HFFc6 (cell line): ENCODE results near the gene CRYBB3. TPM values are rescaled to one million over a fixed set of nuclear protein-coding genes. Genes with fewer than 3 reads are reported as not detected.
"Not testable (repeated sequence)": the region's sequence is repeated elsewhere in the genome, so short reads cannot be mapped to it uniquely, and the experiment has no call there.

ENCODE experiments used
- DNase-seq: peaks from one replicate; pipeline ENCODE4 v3.0.0-alpha.2; 2018
- H3K27ac Mint-ChIP-seq: 2 replicates; pipeline ENCODE4 v1.8.0; 2020; ENCODE audit warnings: mild to moderate bottlenecking, mixed read lengths
- H3K27me3 Mint-ChIP-seq: 2 replicates; pipeline ENCODE4 v1.8.0; 2021; ENCODE audit warnings: mild to moderate bottlenecking, moderate library complexity, mixed read lengths; ENCODE audit not compliant: insufficient read depth
- H3K36me3 Mint-ChIP-seq: 2 replicates; pipeline ENCODE4 v1.8.0; 2021; ENCODE audit warnings: low read depth, mixed read lengths
- H3K4me1 Mint-ChIP-seq: 2 replicates; pipeline ENCODE4 v1.8.0; 2020; ENCODE audit warnings: low read depth, mixed read lengths
- H3K4me3 Mint-ChIP-seq: 2 replicates; pipeline ENCODE4 v1.8.0; 2020; ENCODE audit warnings: mild to moderate bottlenecking, moderate library complexity, mixed read lengths
- H3K9me3 Mint-ChIP-seq: 2 replicates; pipeline ENCODE4 v1.8.0; 2020; ENCODE audit warnings: mild to moderate bottlenecking, mixed read lengths
- CTCF ChIP-seq: fragments of 200-600 bp; sonication (generic); IDR thresholded peaks from 2 replicates; pipeline ENCODE4 v1.5.0; 2021; ENCODE audit warnings: antibody characterized with exemption, mild to moderate bottlenecking
- total RNA-seq, 6 experiments: library from RNA; stranded (reverse); fragmentation: NEBNext Ultra II Directional; extraction: Animal tissue kit (Norgen Biotek cat#: 25700); gene quantifications; 2 replicates in 1 of 6; 3 replicates in 5 of 6; pipeline ENCODE4 v1.2.3, GENCODE V29; 2021

The CRYBB3 gene
- total RNA-seq, 6 experiments from 2014 or later: not detected

GRCh38 chr22:25177226-25177625 is 22.4 kb upstream of the CRYBB3 start:
- Mint-ChIP-seq H3K4me3 (no peak overlapping the region), H3K27me3 (peaks cover 2% of the 10 kb centered on the region), H3K9me3 (peaks cover 37% of the 10 kb centered on the region), H3K27ac (no peak overlapping the region), H3K36me3 (peaks cover 8% of the 10 kb centered on the region), H3K4me1 (no peaks in the 10 kb centered on the region; the same call in 1 of the 2 replicates)
- no peak for TF ChIP-seq CTCF
- no peak for DNase-seq

GRCh38 chr22:25177895-25178294 is 21.8 kb upstream of the CRYBB3 start:
- DNase-seq: no peak
- H3K27me3 Mint-ChIP-seq: peaks cover 2% of the 10 kb centered on the region
- no peak overlapping the region for H3K27ac Mint-ChIP-seq
- no peaks in the 10 kb centered on the region; the same call in 1 of the 2 replicates for H3K4me1 Mint-ChIP-seq
- no peak overlapping the region for H3K4me3 Mint-ChIP-seq
- peaks cover 34% of the 10 kb centered on the region for H3K9me3 Mint-ChIP-seq
- H3K36me3 Mint-ChIP-seq: peaks cover 8% of the 10 kb centered on the region
- TF ChIP-seq CTCF: no peak

GRCh38 chr22:25178348-25178747 is 21.3 kb upstream of the CRYBB3 start:
- not testable (repeated sequence) for H3K4me1 Mint-ChIP-seq, DNase-seq, H3K27me3 Mint-ChIP-seq, H3K27ac Mint-ChIP-seq, H3K36me3 Mint-ChIP-seq, H3K4me3 Mint-ChIP-seq
- H3K9me3 Mint-ChIP-seq: peaks cover 30% of the 10 kb centered on the region

- H3K9me3 Mint-ChIP-seq: peaks cover 34% of the 10 kb centered on the region
- DNase-seq, H3K4me3 Mint-ChIP-seq, H3K4me1 Mint-ChIP-seq, H3K27me3 Mint-ChIP-seq, H3K27ac Mint-ChIP-seq, H3K36me3 Mint-ChIP-seq: not testable (repeated sequence)
Measured at GRCh38 chr22:25178869-25179631, 20.6 kb upstream of the CRYBB3 start.

- TF ChIP-seq CTCF: no peak
- H3K4me1 Mint-ChIP-seq: no peaks in the 10 kb centered on the region
- no peak overlapping the region for H3K27ac Mint-ChIP-seq
- H3K4me3 Mint-ChIP-seq: no peak overlapping the region
- H3K27me3 Mint-ChIP-seq: peaks cover 2% of the 10 kb centered on the region; the same call in 1 of the 2 replicates
- peaks cover 36% of the 10 kb centered on the region for H3K9me3 Mint-ChIP-seq
- H3K36me3 Mint-ChIP-seq: peaks cover 8% of the 10 kb centered on the region
- no peak for DNase-seq
Measured at GRCh38 chr22:25182131-25183110, 17.2 kb upstream of the CRYBB3 start.

- Mint-ChIP-seq H3K4me1 (no peaks in the 10 kb centered on the region), H3K9me3 (peaks cover 36% of the 10 kb centered on the region), H3K4me3 (no peak overlapping the region), H3K36me3 (peaks cover 8% of the 10 kb centered on the region), H3K27ac (no peak overlapping the region), H3K27me3 (peaks cover 2% of the 10 kb centered on the region; the same call in 1 of the 2 replicates)
- no peak for DNase-seq
- no peak for TF ChIP-seq CTCF
Measured at GRCh38 chr22:25183949-25184619, 15.6 kb upstream of the CRYBB3 start.
